Measurements from ENCODE around the gene IFIH1. TPM values are rescaled to one million over a fixed set of nuclear protein-coding genes. Genes with fewer than 3 reads are reported as not detected.

The IFIH1 gene
- total RNA-seq, 1 donor from 2014 or later = 10.7 TPM

DNA sequence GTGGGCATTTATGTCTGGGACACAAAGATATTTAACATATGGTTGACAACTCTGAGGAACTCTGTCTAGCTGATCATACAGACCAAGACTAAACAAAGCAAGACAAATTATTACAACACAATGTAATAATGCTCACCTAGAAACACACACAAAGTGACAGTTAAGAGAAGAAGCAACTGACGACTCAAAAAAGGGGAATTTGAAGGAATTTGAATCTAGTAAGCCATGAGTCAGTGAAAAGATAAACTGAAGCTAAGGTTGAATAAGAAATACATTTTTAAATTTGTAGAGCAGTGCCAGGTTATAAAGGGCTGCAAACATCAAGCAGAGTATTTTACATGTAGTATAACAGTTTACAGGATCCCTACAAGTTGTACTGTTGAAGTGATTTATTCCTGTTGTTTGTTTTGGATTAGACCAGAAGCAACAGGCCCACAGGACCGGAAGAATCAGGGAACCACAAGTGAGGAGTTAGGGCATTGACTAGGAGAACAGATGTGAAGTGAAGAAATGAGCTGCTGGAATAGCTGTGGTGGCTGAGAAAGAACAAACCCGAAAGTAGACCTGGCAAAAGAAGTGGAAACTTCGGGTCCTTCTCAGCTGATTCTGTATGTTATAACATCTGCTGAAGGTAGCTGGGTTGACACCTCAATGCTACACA lies 35.6 kb downstream of the IFIH1 start:
- no peaks in the 10 kb centered on the region for H3K9me3 Mint-ChIP-seq
- H3K36me3 Mint-ChIP-seq = peaks cover 7% of the 10 kb centered on the region
- no peaks in the 10 kb centered on the region for H3K27me3 Mint-ChIP-seq (ENCODE audit: low read depth)
- no peak for DNase-seq (ENCODE audit: low spot score in 2 of 2, unreplicated experiment in 2 of 2)
- no peak overlapping the region for H3K27ac Mint-ChIP-seq
- no peaks in the 10 kb centered on the region for H3K4me1 Mint-ChIP-seq
- H3K4me3 Mint-ChIP-seq = no peak overlapping the region
- TF ChIP-seq, protein P1, sequence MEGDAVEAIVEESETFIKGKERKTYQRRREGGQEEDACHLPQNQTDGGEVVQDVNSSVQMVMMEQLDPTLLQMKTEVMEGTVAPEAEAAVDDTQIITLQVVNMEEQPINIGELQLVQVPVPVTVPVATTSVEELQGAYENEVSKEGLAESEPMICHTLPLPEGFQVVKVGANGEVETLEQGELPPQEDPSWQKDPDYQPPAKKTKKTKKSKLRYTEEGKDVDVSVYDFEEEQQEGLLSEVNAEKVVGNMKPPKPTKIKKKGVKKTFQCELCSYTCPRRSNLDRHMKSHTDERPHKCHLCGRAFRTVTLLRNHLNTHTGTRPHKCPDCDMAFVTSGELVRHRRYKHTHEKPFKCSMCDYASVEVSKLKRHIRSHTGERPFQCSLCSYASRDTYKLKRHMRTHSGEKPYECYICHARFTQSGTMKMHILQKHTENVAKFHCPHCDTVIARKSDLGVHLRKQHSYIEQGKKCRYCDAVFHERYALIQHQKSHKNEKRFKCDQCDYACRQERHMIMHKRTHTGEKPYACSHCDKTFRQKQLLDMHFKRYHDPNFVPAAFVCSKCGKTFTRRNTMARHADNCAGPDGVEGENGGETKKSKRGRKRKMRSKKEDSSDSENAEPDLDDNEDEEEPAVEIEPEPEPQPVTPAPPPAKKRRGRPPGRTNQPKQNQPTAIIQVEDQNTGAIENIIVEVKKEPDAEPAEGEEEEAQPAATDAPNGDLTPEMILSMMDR (IDR thresholded peaks at IDR 0.05; ENCODE audit: unreplicated experiment) = no peak

DNA sequence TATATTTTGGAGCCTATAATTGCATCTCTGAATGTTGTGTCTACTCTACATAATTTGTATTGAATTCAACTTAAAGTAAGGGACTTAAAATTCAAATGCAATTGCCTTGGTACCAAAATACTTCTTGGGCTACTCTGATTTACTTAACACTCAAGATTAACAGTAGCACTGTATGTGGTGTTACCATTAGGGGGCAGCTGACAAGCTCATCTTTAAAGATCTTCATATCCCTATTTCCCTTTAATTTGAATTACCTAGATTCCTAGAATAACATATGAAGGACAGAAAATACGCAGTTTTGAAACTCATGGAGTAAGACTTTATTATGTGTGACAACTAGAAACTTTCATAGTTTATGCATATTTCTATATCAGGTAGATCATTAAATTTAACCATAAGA lies 37.8 kb downstream of the IFIH1 start:
- Mint-ChIP-seq H3K36me3 (peaks cover 13% of the 10 kb centered on the region), H3K4me1 (no peaks in the 10 kb centered on the region), H3K27ac (no peak overlapping the region), H3K27me3 (ENCODE audit: low read depth) (no peaks in the 10 kb centered on the region), H3K9me3 (no peaks in the 10 kb centered on the region), H3K4me3 (no peak overlapping the region)
- DNase-seq (ENCODE audit: low spot score in 2 of 2, unreplicated experiment in 2 of 2) = no peak
- TF ChIP-seq, protein P1 (IDR thresholded peaks at IDR 0.05; ENCODE audit: unreplicated experiment) = no peak

DNA sequence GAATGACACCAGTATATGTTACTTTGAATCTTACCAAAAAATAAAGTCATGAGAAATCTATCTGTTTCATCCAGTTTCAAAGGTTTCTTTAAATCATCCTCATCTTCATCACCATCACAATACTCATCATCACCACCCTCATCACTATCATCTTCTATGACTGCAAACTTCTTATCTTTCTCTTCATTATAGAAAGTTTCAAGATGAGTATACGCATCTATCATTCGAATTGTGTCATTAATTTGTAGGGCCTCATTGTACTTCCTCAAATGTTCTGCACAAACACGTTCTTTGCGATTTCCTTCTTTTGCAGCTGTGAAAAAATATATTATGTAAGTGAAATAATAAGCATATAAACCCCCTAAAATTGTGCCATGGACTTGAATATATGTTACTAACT lies 41.1 kb downstream of the IFIH1 start:
- Mint-ChIP-seq H3K27me3 (ENCODE audit: low read depth) (no peaks in the 10 kb centered on the region), H3K4me1 (no peaks in the 10 kb centered on the region), H3K27ac (no peak overlapping the region), H3K36me3 (peaks cover 10% of the 10 kb centered on the region), H3K9me3 (no peaks in the 10 kb centered on the region), H3K4me3 (no peak overlapping the region)
- TF ChIP-seq, protein P1 (IDR thresholded peaks at IDR 0.05; ENCODE audit: unreplicated experiment) = no peak
- no peak for DNase-seq (ENCODE audit: low spot score in 2 of 2, unreplicated experiment in 2 of 2)

DNA sequence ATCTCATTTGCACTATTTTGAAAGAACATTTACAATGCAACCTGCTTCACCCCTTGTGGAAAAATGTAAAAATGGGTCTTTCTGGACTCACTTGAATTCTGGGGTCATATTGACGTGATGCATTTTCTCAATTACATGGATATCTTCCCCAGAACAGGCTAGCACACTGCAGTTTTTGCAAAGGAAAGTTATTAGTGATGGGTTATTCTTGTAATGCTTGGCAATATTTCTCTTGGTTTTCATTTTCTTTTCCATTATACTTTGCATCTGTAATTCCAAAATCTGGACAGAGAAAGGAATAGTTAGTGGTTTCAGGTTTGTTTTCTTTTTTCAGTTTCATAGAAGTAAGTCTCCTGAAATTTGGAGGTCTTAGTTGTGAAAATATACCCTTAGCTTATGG lies 50.5 kb downstream of the IFIH1 start:
- Mint-ChIP-seq H3K4me1 (no peaks in the 10 kb centered on the region), H3K27me3 (ENCODE audit: low read depth) (no peaks in the 10 kb centered on the region)

DNA sequence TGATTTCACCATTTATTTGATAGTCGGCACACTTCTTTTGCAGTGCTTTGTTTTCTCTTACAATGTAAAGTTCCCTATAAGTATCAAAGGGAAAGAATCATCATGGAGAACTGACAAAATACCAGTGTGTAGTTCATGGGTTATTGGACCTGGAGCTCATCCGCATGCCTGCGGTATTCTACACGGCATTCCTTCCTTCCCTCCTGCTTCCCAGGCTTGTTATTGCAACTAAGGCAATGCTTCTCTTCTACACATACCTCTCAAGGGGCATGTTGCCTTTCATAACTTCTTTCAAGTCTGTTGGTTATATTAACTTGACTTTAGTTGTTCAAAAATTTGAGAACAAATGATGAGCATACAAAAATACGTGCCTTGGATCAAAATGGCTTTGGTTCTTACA lies 51.0 kb downstream of the IFIH1 start:
- Mint-ChIP-seq H3K27me3 (ENCODE audit: low read depth) (no peaks in the 10 kb centered on the region), H3K4me1 (no peaks in the 10 kb centered on the region), H3K9me3 (peaks cover 5% of the 10 kb centered on the region), H3K36me3 (peaks cover 11% of the 10 kb centered on the region), H3K4me3 (no peak overlapping the region), H3K27ac (no peak overlapping the region)
- no peak for DNase-seq (ENCODE audit: low spot score in 2 of 2, unreplicated experiment in 2 of 2)
- TF ChIP-seq, protein P1 (IDR thresholded peaks at IDR 0.05; ENCODE audit: unreplicated experiment) = no peak

More for the DNA sequence above, 50.5 kb downstream of the IFIH1 start:
- peaks cover 3% of the 10 kb centered on the region for H3K9me3 Mint-ChIP-seq
- no peak overlapping the region for H3K4me3 Mint-ChIP-seq
- no peak overlapping the region for H3K27ac Mint-ChIP-seq
- TF ChIP-seq, protein P1 (IDR thresholded peaks at IDR 0.05; ENCODE audit: unreplicated experiment) = no peak
- H3K36me3 Mint-ChIP-seq = peaks cover 12% of the 10 kb centered on the region
- no peak for DNase-seq (ENCODE audit: low spot score in 2 of 2, unreplicated experiment in 2 of 2)

DNA sequence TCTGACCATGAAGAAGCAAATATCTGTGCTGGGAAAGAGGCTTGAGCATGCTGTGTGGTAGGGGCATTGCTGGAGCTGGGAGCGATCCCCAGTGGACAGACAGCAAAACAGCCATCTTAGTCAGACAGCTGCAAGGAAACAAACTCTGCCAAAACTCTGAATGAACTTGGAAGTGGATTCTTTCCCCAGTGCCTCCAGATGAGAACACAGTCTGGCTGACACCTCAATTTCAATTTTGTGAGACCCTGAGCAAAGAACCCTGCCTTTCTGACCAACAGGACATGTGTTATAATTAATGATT lies 52.1 kb downstream of the IFIH1 start:
- H3K4me3 Mint-ChIP-seq = no peak overlapping the region
- no peak overlapping the region for H3K27ac Mint-ChIP-seq
- TF ChIP-seq, protein P1 (IDR thresholded peaks at IDR 0.05; ENCODE audit: unreplicated experiment) = no peak
- no peak for DNase-seq (ENCODE audit: low spot score in 2 of 2, unreplicated experiment in 2 of 2)
- peaks cover 6% of the 10 kb centered on the region for H3K36me3 Mint-ChIP-seq
- no peaks in the 10 kb centered on the region for H3K4me1 Mint-ChIP-seq
- H3K9me3 Mint-ChIP-seq = peaks cover 5% of the 10 kb centered on the region
- H3K27me3 Mint-ChIP-seq (ENCODE audit: low read depth) = no peaks in the 10 kb centered on the region

Data from mesothelial cell of epicardium (in vitro differentiated cells).